ENCODE data around the gene FOXK2.

The FOXK2 gene

DNA sequence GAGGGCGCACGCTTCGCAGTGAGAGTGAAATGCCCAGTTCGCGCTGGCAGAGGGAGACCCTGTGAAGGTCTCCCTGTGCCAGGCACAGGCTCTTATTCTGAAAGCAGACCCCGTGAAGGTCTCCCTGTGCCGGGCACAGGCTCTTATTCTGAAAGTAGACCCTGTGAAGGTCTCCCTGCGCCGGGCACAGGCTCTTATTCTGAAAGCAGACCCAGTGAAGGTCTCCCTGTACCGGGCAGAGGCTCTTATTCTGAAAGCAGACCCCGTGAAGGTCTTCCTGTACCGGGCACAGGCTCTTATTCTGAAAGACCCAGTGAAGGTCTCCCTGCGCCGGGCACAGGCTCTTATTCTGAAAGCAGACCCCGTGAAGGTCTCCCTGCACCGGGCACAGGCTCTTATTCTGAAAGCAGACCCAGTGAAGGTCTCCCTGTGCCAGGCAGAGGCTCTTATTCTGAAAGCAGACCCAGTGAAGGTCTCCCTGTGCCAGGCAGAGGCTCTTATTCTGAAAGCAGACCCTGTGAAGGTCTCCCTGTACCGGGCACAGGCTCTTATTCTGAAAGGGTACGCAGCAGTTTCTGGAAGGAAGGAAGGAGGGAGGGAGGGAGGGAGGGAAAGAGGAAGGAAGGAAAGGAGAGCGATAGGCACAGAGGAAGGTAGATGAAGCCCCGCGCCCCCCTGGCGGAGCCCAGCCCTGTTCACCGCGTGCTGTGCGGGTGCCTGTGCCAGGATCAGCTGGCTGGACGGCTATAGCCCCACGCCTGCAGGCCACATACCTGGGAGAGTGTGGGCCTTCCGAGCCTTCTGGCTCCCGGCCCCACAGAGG, 73.4 kb downstream of the FOXK2 start:
- no peak for DNase-seq

DNA sequence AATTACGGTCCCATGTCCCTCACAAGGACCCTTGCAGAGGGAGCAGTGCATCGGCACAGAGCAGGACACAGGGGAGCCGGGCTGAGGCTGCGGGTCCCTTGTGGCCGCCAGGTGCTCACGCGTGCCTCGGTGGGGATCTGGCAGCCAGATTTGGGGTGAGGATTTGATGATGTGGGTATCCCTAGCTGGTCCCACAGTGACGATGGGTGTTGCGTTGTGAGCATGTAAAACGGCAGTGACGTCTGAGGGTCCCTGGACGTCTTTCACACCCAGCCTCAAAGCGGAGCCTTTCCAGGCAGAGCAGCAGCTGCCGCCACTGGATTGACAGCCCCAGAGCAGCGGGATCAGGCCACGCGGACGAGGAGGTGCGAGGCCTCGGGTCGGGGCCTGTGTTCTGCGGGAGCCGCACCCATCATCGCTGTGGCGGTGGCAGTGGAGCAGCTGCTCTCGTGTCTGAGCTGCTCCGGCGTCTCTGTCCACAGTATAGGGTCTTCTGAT, 74.1 kb downstream of the FOXK2 start:
- no peak for DNase-seq

DNA sequence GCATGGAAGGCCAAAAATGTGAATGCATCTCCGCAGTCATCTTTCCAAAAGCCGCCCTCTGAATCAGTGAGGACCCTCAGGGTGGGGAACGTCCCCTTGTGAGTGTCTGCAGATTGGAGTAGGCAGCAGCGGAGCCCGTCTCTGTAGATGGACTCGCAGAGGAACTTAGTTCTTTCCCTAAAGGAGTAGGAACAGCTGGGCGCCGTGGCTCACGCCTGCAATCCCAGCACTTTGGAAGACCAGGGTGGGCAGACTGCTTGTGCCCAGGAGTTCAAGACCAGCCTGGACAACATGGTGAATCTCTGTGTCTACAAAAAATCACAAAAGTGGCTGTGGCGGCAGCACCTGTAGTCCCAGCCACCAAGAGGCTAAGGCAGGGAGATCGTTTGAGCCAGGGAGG, 75.0 kb downstream of the FOXK2 start:
- no peak for DNase-seq

DNA sequence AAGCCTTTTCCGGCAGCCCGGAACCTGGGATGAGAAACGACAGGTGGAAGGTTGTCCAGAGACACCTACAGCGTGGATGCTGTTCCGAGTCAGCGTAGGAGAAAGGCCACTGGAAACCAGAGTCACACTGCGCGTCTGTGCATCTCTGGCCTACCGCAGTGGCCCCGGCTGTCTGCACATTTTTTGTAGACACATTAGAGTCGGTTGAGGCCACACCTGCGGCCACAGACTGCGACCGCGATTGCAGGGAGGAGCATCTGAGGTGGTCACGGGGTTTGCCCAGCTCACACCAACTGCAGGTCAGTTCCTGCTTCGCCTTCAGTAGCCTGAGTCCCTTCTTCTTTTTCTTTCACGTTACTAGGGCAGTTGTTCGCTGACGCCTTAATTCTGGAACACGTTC, 76.4 kb downstream of the FOXK2 start:
- no peak for DNase-seq

DNA sequence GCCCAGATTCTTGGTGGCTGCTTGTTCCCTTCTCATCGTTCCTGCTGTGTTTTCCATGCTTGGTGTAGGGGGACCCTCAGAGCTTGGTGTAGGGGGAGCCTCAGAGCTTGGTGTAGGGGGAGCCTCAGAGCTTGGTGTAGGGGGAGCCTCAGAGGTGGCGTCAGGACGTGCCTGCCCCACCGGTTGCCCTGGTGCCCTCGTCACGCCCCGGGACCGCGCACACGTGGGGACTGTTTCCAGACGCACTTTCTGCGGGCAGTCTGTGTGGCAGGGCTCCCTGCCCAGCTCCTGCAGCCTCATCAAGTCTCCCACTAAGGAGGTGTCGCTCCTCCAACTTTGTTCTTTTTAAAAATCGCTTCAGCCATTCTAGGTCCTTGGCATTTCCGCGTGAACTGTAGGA, 76.8 kb downstream of the FOXK2 start:
- no peak for DNase-seq

DNA sequence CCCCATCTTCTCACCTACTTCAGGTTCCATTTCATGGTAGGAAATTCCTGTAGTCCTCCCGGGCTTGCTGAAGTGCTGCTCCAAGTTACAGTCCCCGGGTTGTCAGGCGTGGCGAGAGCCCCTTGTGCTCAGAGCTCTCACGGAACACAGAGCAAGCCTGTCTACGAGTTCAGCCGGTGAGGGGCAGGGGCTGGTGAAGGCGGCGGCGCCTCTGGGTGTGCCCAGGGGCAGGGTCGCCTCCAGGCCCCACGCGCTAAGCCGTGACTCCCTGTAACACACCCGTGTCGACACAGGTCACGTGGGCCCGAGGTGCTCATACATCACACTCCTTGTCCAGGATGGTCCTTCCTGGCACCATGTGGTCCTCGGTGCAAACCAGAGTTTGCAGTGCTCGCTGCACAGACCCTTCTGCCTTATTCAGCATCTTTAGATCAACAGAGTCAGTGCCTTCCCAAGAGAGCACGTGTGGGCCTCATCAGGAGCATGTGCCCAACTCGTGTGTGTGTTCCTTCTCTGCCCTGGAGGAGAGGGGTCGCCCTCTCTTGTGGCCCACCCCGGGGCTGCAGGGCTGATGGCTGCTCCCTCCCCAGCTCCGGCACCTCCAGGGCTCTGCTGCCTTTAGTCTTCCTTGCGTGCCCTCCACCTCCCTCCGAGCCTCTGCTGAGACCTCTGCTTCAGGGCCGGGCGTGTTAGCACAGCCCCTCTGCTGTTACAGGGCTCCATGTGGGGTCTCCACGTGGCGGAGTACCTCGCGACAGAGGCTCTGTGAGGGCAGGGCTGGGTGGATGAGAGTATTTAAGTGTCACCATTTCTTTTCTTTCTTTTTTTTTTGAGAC, 77.5 kb downstream of the FOXK2 start:
- DNase-seq: no peak

DNA sequence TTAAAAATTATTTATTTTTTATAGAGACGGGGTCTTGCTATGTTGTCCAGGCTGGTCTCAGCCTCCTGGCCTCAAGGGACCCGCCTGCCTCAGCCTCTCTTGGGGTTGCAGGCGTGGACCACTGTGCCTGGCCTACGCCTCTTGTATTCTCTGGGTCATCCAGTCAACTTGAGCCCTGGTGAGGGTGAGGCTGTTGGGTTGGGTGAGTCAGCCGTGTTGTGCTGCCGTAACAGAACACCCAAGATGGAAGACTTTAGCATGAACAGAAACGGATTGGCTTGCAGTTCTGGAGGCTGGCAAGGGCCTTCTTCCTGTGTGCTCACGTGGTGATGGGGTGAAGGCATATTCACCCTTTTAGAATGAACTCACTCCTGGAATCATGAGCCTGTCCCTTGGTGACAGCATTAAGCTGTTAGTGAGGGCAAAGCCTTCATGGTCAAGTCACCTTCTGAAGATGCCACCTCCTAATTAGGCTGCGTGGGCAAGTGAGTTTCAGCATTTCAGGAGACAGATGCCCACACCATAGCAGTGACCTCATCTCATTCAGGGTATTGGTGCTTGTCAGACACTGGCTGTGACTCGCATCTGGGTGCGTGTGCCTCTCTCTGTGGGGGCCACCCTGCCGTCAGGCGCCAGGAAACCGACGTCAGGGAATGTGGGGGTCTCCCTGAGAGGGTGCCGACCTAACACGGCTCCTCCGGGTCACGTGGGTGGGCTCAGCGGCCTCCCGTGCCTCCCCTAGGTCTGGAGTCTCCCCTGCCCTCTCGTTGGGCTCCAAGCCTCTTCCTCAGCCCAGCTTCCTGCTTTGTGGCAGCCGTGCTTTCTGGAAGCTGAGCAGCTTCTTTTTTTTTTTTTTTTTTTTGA, 79.0 kb downstream of the FOXK2 start:
- DNase-seq: no peak

DNA sequence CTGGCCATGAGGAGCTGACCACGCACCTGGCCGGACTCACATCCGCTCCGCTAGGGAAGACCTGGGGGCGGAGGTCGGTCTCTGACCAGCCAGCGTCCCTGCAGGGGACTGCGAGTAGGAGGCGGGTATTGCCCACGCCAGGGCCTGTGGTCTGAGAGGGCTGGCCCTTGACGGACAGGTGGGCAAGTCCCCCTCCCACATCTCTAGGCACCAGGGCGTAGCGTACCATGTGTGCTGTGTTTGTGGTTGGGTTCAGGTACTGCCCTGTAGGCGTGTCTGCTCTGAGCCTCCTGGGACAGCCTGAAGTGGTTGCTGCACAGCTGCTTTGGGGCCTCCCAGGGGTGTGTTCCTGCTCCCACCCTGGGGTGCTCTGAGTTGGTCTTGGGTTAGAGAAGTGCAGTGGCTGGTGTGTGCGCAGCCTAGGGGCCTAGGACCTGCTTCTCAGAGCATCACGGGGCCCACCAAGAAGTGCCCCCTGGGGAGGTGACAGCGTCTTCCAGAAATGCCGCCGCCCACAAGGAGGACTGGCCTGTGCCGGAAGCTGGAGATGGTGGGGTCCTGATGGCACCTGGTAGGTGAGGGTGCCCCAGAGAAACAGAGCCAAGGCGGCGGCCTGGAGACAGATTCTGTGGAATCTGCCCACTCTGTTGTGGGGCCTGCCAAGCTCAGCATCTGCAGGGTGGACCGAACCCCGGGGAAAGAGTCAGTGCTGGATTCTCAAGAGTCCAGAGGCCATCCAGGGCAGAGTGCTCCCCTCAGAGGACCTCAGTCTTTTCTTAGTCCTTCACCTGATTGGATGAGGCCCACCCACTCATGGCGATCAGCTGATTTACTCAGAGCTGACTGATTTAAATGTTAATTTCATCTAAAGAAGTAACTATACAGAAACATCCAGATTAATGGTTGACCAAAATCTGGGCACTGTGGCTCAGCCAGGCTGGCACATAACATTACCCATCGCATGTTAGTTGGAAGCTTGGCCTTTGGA, 80.4 kb downstream of the FOXK2 start:
- DNase-seq: no peak

DNA sequence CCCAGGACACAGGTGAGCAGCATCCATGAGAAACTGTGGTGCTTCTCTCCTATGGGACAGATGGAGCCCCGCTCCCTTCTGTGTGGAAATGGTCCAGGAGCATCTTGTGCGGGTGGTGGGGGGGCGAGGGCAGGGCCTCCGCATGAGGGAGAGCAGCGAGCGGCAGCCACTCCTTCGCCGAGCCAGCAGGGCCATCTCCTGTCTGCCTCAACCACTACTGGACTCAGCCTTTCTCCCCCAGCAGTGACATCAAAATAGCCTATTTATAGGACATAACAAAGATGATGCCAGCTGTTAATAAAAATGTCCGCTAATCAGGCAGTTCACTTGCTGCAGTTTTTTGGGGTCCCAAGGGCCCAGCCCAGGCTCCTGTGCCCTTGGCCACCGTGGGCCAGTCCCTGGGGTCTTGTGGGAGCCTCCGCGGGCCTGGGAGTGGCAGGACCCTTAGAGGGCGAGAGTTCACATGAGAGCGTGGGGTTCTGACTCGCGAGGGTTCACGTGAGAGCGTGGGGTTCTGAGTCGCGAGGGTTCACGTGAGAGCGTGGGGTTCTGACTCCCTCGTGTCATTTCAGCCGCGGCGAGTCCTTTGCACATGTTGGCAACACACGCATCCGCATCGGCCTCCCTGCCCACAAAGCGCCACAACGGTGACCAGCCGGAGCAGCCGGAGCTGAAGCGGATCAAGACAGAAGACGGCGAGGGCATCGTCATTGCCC, 81.4 kb downstream of the FOXK2 start:
- no peak for DNase-seq

DNA sequence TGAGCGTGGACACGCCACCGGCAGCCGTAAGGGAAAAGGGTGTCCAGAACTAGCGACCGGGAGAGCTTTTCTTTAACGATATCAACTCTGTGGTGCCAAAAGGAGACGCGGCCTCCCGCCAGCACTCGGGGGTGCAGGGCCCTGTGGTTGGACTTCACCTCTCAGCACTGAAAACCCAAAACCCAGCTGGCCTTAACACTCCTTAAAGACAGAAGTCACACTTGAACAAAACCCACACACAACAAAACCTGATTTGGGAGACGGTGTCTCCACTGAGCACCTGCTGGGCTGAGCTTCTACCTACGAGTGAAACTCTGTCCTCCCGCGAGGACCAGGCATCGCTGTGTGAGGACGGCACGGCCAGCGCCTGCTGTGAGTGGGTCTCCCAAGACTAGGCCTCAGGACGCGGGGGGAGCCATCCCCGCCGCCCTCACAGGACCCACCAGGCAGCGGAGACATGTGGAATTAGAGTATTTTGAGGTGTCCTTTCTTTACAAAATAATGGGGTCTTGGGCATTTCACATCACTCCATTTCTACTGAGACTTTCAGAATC, 82.0 kb downstream of the FOXK2 start:
- no peak for DNase-seq

DNA sequence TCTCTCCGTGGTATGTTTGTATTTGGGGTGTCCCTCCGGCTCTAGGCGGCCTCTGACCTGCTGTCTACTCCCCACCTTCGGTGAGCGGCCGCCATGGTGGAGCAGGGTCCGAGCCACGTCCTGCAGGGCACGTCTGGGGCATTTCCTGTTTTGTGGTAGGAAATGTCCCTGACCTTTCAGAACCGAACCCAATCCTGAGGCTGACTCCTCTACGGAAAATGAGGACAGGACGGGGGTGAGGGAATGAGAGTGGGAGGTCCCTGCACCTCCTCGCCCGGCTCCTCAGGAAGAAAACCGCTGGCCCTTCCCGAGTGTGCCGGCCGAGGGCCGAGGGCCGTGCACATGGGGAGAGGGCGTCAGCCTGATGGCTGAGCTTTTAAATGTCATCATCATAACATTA, 83.0 kb downstream of the FOXK2 start:
- DNase-seq: no peak

DNA sequence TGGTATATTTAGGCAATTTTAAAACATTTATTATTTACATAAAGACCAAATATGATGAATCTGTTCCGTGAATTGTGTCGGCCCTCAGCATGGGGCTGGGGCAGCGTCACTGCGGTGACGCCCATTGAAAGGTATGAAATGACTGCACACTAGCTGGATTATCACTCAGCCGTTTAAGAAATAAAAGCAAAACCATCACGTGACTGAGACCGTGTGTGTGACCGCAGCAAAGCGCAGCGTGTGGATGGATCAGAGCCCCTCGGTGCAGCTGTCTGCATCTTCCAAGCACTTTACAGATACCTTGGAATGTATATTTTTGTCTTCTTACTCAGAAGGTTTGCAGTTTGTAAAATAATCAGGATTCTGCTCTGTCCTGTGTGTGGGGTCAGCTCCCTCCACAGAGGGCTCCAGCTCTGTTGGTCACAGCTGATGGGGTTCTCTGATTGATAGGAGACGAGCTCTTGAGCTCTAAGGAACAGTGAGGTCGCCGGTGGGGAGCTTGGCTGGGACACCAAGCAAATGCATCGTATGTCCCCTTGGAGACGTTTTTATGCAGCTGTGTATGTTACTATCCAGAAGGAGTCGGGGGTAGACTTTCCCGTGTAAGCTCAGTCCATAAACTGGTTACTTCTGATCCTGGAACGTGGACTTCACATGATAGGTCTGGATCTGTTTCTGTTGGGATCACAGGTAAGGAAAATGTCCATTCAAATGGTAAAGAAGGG, 83.6 kb downstream of the FOXK2 start:
- no peak for DNase-seq

DNA sequence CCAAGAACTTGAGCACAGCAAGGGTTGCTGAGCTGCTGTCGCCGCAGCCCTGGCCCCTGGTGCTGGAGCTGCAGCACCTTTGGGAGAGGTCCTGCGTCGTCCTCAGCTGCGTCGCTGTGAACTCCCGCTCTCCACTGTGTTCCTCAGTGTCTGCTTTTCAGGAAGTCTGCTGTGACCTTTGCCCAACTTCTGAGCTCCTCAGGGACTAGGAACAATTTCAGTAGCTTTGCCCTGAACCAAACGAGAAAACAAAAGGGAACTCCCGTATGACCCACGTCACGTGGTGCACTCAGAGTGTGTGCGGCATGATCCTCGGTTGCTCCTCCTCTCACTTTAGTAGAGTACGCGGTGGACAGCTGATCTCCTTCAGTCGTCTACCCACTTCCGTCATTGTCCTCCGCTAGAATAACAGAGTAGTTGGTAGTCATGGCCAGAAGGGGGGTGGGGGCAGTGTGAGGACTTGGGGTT, 84.5 kb downstream of the FOXK2 start:
- DNase-seq: no peak

DNA sequence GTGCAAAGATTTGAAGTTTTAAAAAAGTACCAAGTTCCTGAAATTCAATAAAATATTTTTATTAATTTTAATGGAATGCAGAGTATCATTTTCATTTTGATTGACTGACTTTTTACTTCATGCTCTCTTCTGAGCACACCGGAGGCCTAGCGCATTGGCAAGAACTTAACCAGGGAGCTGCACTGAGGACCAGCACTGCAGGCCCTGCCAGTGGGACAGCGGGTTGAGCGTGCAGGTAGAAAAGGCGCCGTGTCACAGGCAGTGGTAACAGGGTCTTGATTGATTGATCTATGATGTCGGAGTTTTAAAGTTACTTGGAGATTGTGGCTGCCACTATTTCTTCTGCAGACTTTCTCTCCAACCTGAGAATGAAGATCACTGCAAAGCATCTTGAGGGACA, 85.0 kb downstream of the FOXK2 start:
- no peak for DNase-seq

DNA sequence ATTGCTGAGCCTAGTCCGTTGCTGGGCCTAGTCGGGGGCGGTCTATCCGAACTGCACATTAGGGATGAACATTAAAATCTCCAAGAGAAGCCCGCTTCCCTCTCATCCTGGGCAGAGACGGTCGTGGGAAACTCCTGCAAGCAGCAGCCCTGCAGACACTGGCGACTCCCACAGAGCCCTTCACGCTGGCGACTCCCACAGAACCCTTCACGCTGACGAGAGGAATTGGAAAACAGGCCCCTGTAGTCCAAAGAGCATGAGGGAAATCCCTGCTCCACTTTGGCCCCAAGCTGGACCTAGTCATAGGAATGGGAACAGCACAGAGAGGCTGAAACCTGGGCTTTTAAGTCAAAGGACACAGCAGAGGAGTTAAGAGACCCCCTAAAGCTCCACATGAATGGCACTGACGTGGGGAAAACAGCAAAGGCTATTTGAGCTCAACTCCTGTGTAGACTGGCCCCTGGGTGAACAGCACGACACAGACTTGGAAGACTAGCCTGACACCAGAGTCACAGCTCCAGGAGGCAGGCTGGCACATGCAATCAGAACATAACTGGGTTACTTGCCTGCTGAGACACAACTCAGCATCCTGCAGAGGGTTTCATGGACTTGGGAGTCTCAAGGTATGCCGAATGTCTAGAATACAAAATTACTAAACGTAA, 86.5 kb downstream of the FOXK2 start:
- DNase-seq: no peak

DNA sequence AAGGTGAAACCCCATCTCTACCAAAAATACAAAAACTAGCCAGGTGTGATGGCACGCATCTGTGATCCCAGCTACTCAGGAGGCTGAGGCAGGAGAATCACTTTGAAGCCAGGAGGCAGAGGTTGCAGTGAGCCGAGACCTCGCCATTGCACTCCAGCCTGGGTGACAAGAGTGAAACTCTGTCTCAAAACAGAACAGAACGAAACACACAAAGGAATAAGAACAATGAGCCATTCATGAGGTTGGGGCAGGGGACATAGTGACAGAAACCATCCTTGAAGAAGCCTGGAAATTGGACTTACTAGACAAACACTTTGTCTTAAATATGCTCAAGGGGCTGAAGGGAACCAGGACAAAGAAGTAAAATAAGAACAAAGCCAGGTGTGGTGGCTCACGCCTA, 89.3 kb downstream of the FOXK2 start:
- DNase-seq: no peak

DNA sequence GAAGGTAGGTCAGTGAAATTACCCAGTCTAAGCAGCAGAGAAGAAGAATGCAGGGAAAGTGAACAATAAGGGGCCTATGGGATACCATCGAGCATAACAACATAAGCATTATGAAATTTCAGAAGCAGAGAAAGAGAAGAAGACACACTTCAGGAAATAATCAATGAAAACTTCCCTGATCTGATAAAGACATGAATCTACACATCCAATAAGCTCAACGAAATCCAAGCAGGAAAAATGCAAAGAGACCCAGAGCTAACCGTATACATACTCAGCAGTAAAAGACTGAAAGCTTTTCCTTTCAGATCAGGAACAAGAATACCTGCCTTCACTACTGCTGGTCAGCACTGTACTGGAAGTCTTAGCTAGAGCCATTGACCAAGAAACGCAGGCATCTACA, 90.1 kb downstream of the FOXK2 start:
- DNase-seq: no peak

DNA sequence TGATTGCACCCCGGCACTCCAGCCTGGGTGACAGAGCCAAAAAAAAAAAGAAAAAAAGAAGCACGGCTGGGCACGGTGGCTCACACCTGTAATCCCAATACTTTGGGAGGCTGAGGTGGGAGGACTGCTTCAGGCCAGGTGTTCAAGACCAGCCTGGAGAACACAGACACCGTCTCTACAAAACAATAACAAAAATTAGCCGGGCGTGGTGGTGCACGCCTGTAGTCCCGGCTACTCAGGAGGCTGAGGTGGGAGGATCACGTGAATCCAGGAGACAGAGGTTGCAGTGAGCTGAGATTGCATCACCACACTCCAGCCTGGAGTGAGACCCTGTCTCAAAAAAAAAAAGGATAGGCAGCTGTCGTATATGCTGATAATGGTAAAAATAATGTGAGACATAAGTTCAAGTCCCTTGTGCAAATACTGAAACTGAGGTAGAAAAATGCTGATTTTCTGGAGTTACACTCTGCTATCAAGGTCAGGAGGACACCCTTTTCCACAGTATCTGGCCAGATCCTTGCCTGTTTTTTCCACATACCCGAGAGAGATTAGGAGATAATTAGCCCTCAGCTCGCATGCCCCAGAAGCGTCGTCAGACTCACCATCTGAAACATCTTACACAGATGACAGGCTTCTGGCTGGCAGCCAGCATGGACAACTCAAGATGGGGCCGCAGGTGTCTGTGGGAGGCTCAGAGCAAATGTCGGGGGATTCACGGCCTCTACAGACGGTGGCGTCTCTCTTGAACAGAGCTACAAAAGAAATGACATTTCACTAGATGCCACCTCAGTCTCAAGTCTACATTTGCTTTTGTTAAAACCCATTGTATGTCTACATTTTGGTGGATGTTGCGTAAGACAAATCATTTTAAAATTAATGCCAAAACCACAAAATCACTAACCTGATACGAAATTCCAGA, 91.9 kb downstream of the FOXK2 start:
- DNase-seq: no peak
